ENCODE results near the gene MMUT.

MMUT gene

DNA sequence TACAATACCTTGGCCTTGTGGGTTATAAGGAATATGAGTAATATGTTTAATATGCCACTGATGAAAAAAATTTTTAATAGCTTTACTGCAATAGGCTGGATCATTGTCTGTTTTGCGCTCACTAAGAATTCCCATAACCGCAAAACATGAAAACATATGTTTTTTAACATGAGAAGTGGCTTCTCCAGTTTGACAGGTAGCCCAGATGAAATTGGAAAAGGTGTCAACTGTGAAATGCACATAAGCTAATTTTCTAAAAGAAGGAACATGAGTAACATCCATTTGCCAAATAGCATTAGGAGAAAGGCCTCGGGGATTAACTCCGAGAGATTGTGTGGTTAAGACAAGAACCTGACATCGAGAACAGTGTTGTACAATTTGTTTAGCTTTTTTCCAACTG lies 41.6 kb upstream of the MMUT start:
- Histone ChIP-seq H3K79me2 (ENCODE audit: insufficient read depth, low read length) (no peaks in the 10 kb centered on the region), H3K27me3 (ENCODE audit: insufficient read depth, low read length, poor library complexity) (no peaks in the 10 kb centered on the region), H3K9ac (ENCODE audit: low read depth, low read length) (no peak overlapping the region), H3K9me3 (ENCODE audit: insufficient read depth, low read length, severe bottlenecking) (no peaks in the 10 kb centered on the region), H3K4me2 (ENCODE audit: insufficient read depth, low read length) (no peak overlapping the region), H3K27ac (ENCODE audit: low read length) (no peak overlapping the region), H2AFZ (ENCODE audit: low read depth, low read length) (no peak overlapping the region), H3K4me3 (ENCODE audit: low read depth in 1 of 2, low read length in 2 of 2) (no peak overlapping the region), H3K4me1 (ENCODE audit: insufficient read depth, low read length) (no peaks in the 10 kb centered on the region), H4K20me1 (ENCODE audit: insufficient read depth, low read length) (no peaks in the 10 kb centered on the region), H3K36me3 (ENCODE audit: insufficient read depth, low read length) (no peaks in the 10 kb centered on the region)
- DNase-seq, result no peak
- ATAC-seq (ENCODE audit: insufficient read depth, low read depth), result no peak
- TF ChIP-seq CTCF (IDR thresholded peaks at IDR 0.05; ENCODE audit: borderline replicate concordance, extremely low read depth, low read length, poor library complexity, severe bottlenecking) (no peak), EZH2 (IDR thresholded peaks at IDR 0.05; ENCODE audit: borderline replicate concordance, low read depth, low read length, severe bottlenecking) (no peak)

DNA sequence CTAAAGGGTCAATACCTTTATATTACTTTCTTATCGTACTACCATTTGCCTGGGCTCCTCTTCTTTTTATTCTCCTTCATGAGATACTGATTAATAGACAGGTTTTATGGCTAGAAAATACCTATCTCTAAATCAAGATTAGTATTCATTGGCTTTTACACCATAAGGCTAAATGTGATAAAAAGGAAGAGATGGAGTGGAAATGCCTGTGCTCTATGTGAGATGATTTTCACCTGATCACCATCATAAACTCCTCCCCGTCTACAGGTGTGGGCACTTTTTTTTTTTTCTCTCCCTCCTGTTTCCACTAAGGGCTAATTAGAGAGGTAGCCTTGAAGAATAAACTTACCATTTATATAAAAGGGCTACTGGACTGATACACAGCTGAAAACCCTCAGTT lies 36.6 kb upstream of the MMUT start, which contains the start of gene GLYATL3:
GLYATL3 (plus strand) TSS at position 301 of the 400 bp plus-strand sequence. CDS start 12,068 bp downstream, outside the sequence.
- H3K9ac ChIP-seq (ENCODE audit: low read depth, low read length), result no peak within 1 kb of the TSS
- no peaks in the 10 kb centered on the region for H3K36me3 ChIP-seq (ENCODE audit: insufficient read depth, low read length)
- TF ChIP-seq CTCF (IDR thresholded peaks at IDR 0.05; ENCODE audit: borderline replicate concordance, extremely low read depth, low read length, poor library complexity, severe bottlenecking) (no peak), EZH2 (IDR thresholded peaks at IDR 0.05; ENCODE audit: borderline replicate concordance, low read depth, low read length, severe bottlenecking) (no peak)
- DNase-seq (no peak), ATAC-seq (ENCODE audit: insufficient read depth, low read depth) (no peak)
- H3K4me3 ChIP-seq (ENCODE audit: low read depth in 1 of 2, low read length in 2 of 2), result no peak within 1 kb of the TSS
- H4K20me1 ChIP-seq (ENCODE audit: insufficient read depth, low read length), result no peaks in the 10 kb centered on the region
- no peak within 1 kb of the TSS for H2AFZ ChIP-seq (ENCODE audit: low read depth, low read length)
- H3K9me3 ChIP-seq (ENCODE audit: insufficient read depth, low read length, severe bottlenecking), result no peaks in the 10 kb centered on the region
- H3K4me2 ChIP-seq (ENCODE audit: insufficient read depth, low read length), result no peak within 1 kb of the TSS
- no peaks in the 10 kb centered on the region for H3K4me1 ChIP-seq (ENCODE audit: insufficient read depth, low read length)
- no peak within 1 kb of the TSS for H3K27ac ChIP-seq (ENCODE audit: low read length)
- no peaks in the 10 kb centered on the region for H3K27me3 ChIP-seq (ENCODE audit: insufficient read depth, low read length, poor library complexity)
- no peaks in the 10 kb centered on the region for H3K79me2 ChIP-seq (ENCODE audit: insufficient read depth, low read length)

GRCh38 chr6:49499126-49499525 lies 36.1 kb upstream of the MMUT start:
- no peak overlapping the region for H2AFZ ChIP-seq (ENCODE audit: low read depth, low read length)
- H3K79me2 ChIP-seq (ENCODE audit: insufficient read depth, low read length), result no peaks in the 10 kb centered on the region
- no peak for ATAC-seq (ENCODE audit: insufficient read depth, low read depth)
- DNase-seq, result no peak
- H3K36me3 ChIP-seq (ENCODE audit: insufficient read depth, low read length), result peaks cover 1% of the 10 kb centered on the region; the same call in 1 of the 2 replicates
- no peak overlapping the region for H3K4me2 ChIP-seq (ENCODE audit: insufficient read depth, low read length)
- H3K4me1 ChIP-seq (ENCODE audit: insufficient read depth, low read length), result no peaks in the 10 kb centered on the region
- no peaks in the 10 kb centered on the region for H4K20me1 ChIP-seq (ENCODE audit: insufficient read depth, low read length)
- no peak overlapping the region for H3K9ac ChIP-seq (ENCODE audit: low read depth, low read length)
- no peaks in the 10 kb centered on the region for H3K9me3 ChIP-seq (ENCODE audit: insufficient read depth, low read length, severe bottlenecking)
- H3K27ac ChIP-seq (ENCODE audit: low read length), result no peak overlapping the region
- TF ChIP-seq CTCF (IDR thresholded peaks at IDR 0.05; ENCODE audit: borderline replicate concordance, extremely low read depth, low read length, poor library complexity, severe bottlenecking) (no peak), EZH2 (IDR thresholded peaks at IDR 0.05; ENCODE audit: borderline replicate concordance, low read depth, low read length, severe bottlenecking) (no peak)
- no peaks in the 10 kb centered on the region for H3K27me3 ChIP-seq (ENCODE audit: insufficient read depth, low read length, poor library complexity)
- H3K4me3 ChIP-seq (ENCODE audit: low read depth in 1 of 2, low read length in 2 of 2), result no peak overlapping the region

- no peaks in the 10 kb centered on the region for H3K27me3 ChIP-seq (ENCODE audit: insufficient read depth, low read length, poor library complexity)
- TF ChIP-seq EZH2 (IDR thresholded peaks at IDR 0.05; ENCODE audit: borderline replicate concordance, low read depth, low read length, severe bottlenecking) (no peak), CTCF (IDR thresholded peaks at IDR 0.05; ENCODE audit: borderline replicate concordance, extremely low read depth, low read length, poor library complexity, severe bottlenecking) (no peak)
- DNase-seq, result no peak
- H3K79me2 ChIP-seq (ENCODE audit: insufficient read depth, low read length), result no peaks in the 10 kb centered on the region
- H3K4me3 ChIP-seq (ENCODE audit: low read depth in 1 of 2, low read length in 2 of 2), result no peak overlapping the region
- H3K27ac ChIP-seq (ENCODE audit: low read length), result no peak overlapping the region
- H3K4me1 ChIP-seq (ENCODE audit: insufficient read depth, low read length), result no peaks in the 10 kb centered on the region
- no peaks in the 10 kb centered on the region for H3K9me3 ChIP-seq (ENCODE audit: insufficient read depth, low read length, severe bottlenecking)
- no peak overlapping the region for H3K4me2 ChIP-seq (ENCODE audit: insufficient read depth, low read length)
- ATAC-seq (ENCODE audit: insufficient read depth, low read depth), result no peak
- peaks cover 18% of the 10 kb centered on the region for H3K36me3 ChIP-seq (ENCODE audit: insufficient read depth, low read length)
- no peaks in the 10 kb centered on the region for H4K20me1 ChIP-seq (ENCODE audit: insufficient read depth, low read length)
- no peak overlapping the region for H3K9ac ChIP-seq (ENCODE audit: low read depth, low read length)
- H2AFZ ChIP-seq (ENCODE audit: low read depth, low read length), result no peak overlapping the region
Observed at GRCh38 chr6:49497304-49497703, 34.3 kb upstream of the MMUT start.
